Measurements from ENCODE around the gene C1QTNF4. TPM values are rescaled to one million over a fixed set of nuclear protein-coding genes. Genes with fewer than 3 reads are reported as not detected.
A peak's percentile ranks its signal among the peaks of the same experiment; 100 is the strongest.

The C1QTNF4 gene
- total and polyA plus RNA-seq, 2 of the 13 experiments (the other 11 are each of a cell fraction or from before 2014, with no cell fraction given) = not detected

- TF ChIP-seq PLSCR1 (CRISPR knock-in tag; IDR thresholded peaks at IDR 0.05; ENCODE audit: borderline replicate concordance) = no peak
- TF ChIP-seq SIN3A (IDR thresholded peaks at IDR 0.05; ENCODE audit: borderline replicate concordance, low read depth, low read length) = no peak
- TF ChIP-seq IRF1 (CRISPR knock-in tag; IDR thresholded peaks at IDR 0.05; ENCODE audit: low read depth) = no peak
- TF ChIP-seq BCL3 (CRISPR knock-in tag; IDR thresholded peaks at IDR 0.05) = 0 out of 2 replicates have a peak, but pooled peaks have one; percentile 16
- TF ChIP-seq GABPB1 (CRISPR knock-in tag; IDR thresholded peaks at IDR 0.05) = no peak
- no peak for TF ChIP-seq IKZF1 (IDR thresholded peaks at IDR 0.05)
- TF ChIP-seq BATF2 (CRISPR knock-in tag; IDR thresholded peaks at IDR 0.05) = 0 out of 2 replicates have a peak, but pooled peaks have one; percentile 36
- no peak for TF ChIP-seq CEBPZ (IDR thresholded peaks at IDR 0.05; ENCODE audit: low read length)
- no peak for TF ChIP-seq ZNF160 (CRISPR knock-in tag; IDR thresholded peaks at IDR 0.05)
- TF ChIP-seq AGO2 (optimal IDR thresholded peaks at IDR 0.05; ENCODE audit: low read depth, low read length) = no peak
- no peak for TF ChIP-seq KIAA2018 (CRISPR knock-in tag; IDR thresholded peaks at IDR 0.05; ENCODE audit: borderline replicate concordance)
- peak; percentile 22; the same call in 1 of the 2 replicates for TF ChIP-seq MED1 (CRISPR knock-in tag; IDR thresholded peaks at IDR 0.05)
- TF ChIP-seq ZNF234 (CRISPR knock-in tag; conservative IDR thresholded peaks at IDR 0.05) = no peak
- no peak for TF ChIP-seq ZNF788 (CRISPR knock-in tag; IDR thresholded peaks at IDR 0.05; ENCODE audit: borderline replicate concordance)
Measured at GRCh38 chr11:47552056-47552565, 42.1 kb downstream of the C1QTNF4 start (continued).
